Stimulated activated CD8-positive, alpha-beta memory T cell treated with anti-CD3 and anti-CD28 coated beads, Interleukin-12 subunit alpha, Interleukin-12 subunit beta, amount 100 ng/mL, for 24 hours (primary cell): ENCODE data around the gene SYT2.
"Not testable (repeated sequence)": the region's sequence is repeated elsewhere in the genome, so short reads cannot be mapped to it uniquely, and the experiment has no call there.

Experiments used
- DNase-seq: peaks from one replicate; pipeline ENCODE4 v3.0.0-alpha.2; 2020; ENCODE audit errors: extremely low read depth

Gene SYT2

DNA sequence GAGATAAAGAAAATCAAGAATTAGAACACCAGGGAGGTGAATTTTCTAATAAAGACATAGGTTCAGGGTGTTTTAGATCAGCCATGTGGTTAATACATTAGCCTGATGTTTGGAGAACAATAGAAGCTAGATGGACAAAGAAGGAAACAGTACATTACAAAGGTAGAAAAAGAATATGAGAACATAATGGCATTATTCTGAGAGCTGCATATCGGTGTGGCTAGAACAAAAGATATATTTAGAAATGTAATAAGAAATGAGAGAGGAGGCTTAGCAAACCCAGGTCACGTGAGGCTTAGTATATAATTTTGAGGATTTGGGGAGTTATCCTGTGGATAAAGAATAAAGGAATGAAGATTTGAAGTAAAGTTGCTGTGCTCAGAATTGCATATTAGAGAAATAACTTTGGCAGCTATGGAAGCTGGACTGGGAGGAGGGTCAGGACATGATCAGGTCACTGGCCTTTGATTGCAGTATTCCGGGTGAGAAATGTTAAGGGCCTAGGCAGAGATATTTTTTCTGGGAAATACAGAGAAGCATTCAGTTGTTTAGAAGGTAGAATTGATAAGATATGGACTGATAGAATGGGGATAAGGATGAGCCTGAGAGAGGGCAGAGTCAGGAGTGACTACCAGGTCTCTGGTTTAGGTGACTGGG lies 164.5 kb downstream of the SYT2 start:
- DNase-seq, result not testable (repeated sequence)

DNA sequence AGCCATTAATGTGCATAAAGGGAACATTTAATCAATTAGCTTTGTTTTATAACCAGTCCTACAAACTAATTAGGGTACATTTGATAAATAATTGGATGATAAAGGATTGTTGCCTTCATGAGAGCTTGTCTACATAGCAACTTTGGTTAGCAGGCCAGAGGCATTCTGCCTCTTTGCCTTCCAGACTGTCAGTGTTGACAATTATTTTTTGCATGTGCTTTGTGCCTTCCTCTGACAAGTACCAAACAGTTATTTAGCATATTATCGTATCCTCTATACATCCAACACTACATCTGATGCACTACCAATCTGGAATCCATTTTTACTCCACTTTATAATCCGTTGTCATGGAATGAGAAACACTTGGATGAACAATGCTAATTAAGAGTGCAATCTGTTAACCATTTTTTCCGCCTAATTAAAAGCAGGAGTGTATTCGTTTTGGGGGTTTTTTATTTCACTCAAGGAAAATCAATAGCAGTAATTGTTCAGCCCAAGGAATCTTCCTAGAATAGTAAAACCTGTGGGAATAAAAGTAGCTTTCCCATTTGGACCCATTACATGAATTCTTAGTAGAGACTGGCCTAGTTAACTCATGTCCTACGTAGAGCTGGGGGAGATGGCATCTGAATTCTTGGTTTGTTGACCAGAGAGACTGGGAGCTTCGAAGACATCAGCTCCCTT lies 165.3 kb downstream of the SYT2 start:
- DNase-seq, result not testable (repeated sequence)

DNA sequence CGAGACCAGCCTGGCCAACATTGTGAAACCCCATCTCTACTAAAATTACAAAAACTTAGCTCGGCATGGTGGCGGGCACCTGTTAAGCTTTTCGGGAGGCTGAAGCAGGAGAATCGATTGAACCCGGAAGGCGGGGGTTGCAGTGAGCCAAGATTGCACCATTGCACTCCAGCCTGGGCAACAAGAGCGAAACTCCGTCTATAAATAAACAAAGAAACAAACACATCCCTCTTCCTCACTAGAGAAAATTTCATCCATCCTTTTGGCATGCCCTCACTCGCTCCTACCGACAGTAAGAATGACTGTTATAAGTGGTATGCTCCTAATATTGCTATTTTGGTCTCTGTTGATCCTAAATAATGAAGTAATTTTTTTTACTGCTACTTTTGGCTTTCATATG lies 166.7 kb downstream of the SYT2 start:
- not testable (repeated sequence) for DNase-seq

DNA sequence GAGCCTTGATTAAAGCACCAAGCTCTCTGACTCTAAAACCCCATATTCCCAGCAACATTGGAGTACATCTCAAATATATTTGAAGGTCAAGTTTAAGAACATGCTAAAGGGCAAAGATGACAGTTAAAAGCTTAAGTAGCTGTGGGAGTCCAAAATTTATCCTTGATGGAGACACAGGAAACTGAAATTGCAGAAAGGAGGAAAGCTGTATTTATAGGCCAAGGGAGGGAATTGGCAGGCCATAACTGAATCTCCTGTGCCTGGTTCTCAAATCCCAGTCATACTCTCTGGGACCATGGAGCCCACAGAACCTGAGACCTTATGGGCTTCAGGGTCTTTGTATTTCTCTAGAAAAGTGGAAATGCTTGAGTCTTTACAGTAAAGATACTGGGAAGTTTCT lies 167.8 kb downstream of the SYT2 start:
- DNase-seq, result not testable (repeated sequence)

DNA sequence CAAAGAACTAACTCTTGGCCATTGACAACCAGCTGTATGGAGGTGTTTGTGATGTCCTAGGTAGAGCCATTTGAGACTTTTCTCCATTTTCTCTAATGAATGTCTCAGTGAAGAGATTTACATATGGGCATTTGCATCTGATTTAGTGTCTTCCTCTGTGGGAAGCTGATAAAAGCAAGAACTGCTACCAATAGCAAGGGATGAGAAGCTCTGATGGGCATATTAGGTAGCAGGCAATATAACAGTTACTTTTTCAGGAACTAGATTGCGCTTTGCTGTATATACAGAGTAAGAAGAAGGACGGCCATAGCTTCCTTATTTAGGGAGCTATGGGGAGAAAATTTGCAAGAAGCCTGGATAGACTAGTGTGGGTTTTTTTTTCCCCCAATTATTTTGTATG lies 169.4 kb downstream of the SYT2 start:
- not testable (repeated sequence) for DNase-seq
